Loucy (cell line): Measurements from ENCODE around the gene NIPAL3.

Source experiments
- EZH2phosphoT487 ChIP-seq: fragments of 200-600 bp; IDR thresholded peaks from 2 replicates; pipeline ENCODE4 v1.6.1; 2018; ENCODE audit warnings: antibody characterized with exemption, mild to moderate bottlenecking, moderate library complexity, borderline replicate concordance
- TF ChIP-seq, protein P1 (sequence below): fragments of 200-600 bp; sonication (generic); conservative IDR thresholded peaks from 2 replicates; pipeline ENCODE4 v1.5.1; 2014; ENCODE audit warnings: mild to moderate bottlenecking, antibody characterized with exemption, low read length

DNA sequence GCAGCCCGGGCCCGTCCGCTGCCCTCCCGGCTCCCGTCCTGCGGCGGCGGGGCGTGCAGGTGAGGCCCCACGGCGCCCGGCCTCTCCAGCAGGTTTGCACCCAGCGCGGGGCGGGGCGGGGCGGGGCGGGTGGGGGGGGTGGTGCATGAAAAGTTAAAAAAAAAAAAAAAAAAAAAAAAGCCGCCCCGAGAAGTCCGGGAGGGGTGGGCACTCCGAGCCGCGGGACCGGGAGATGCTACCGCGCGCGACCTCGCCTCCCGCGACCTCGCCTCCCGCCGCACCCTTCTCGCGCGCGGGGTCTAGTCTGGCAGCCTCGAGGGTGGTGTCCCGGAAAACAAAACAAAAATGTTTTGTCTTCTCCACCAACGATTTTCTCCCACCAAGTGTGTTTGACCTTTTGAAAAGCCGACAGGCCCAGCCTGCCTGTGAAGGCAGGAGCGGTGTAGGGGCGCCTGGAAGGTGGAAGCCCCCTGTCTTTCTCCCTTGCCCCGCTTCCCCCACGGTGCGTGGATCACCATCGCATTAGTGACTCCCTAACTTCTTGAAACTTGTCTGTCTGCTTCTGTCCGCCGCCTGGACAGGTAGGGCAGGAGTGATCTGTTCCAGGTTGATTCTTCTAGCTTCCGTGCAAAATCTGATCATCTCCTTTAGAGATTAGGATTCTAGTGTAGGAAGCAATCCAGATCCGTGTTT, 87.6 kb downstream of the NIPAL3 start:
- TF ChIP-seq, protein P1, sequence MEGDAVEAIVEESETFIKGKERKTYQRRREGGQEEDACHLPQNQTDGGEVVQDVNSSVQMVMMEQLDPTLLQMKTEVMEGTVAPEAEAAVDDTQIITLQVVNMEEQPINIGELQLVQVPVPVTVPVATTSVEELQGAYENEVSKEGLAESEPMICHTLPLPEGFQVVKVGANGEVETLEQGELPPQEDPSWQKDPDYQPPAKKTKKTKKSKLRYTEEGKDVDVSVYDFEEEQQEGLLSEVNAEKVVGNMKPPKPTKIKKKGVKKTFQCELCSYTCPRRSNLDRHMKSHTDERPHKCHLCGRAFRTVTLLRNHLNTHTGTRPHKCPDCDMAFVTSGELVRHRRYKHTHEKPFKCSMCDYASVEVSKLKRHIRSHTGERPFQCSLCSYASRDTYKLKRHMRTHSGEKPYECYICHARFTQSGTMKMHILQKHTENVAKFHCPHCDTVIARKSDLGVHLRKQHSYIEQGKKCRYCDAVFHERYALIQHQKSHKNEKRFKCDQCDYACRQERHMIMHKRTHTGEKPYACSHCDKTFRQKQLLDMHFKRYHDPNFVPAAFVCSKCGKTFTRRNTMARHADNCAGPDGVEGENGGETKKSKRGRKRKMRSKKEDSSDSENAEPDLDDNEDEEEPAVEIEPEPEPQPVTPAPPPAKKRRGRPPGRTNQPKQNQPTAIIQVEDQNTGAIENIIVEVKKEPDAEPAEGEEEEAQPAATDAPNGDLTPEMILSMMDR, result no peak
- no peak for TF ChIP-seq EZH2phosphoT487
